Small intestine (tissue), 7 donors: ENCODE data around the gene ADNP. TPM values are rescaled to one million over a fixed set of nuclear protein-coding genes. Genes with fewer than 3 reads are reported as not detected.
A peak's percentile ranks its signal among the peaks of the same experiment; 100 is the strongest.

Experiments used
- DNase-seq, 2 donors: peaks; one replicate each; pipeline versions ENCODE4 v3.0.0 to v3.0.0-alpha.2; 2013
- FAIRE-seq: peaks from 2 replicates; lab custom pipeline; 2012; peaks lifted over from hg19 to GRCh38; lab: Jason Lieb, UNC
- H3K27ac ChIP-seq, 3 donors: one replicate each; pipeline ENCODE4 v1.5.1; 2013; ENCODE audit warnings: low read length in 2 of 3, mild to moderate bottlenecking in 2 of 3, control low read depth in 1 of 3, inconsistent platforms in 1 of 3, low read depth in 1 of 3, moderate library complexity in 1 of 3
- H3K27me3 ChIP-seq, 3 donors: one replicate each; pipeline ENCODE4 v1.6.1; 2013; ENCODE audit warnings: low read length in 3 of 3, inconsistent platforms in 1 of 3; ENCODE audit not compliant: control insufficient read depth in 3 of 3, insufficient read depth in 3 of 3
- H3K36me3 ChIP-seq, 3 donors: one replicate each; pipeline ENCODE4 v1.6.1; 2013; ENCODE audit warnings: low read length in 3 of 3, inconsistent platforms in 1 of 3, low read depth in 1 of 3, mild to moderate bottlenecking in 1 of 3, moderate library complexity in 1 of 3; ENCODE audit not compliant: control insufficient read depth in 3 of 3, insufficient read depth in 2 of 3
- H3K4me1 ChIP-seq, 3 donors: one replicate each; pipeline ENCODE4 v1.6.1; 2013; ENCODE audit warnings: low read length in 2 of 3, inconsistent platforms in 1 of 3, low read depth in 1 of 3, mild to moderate bottlenecking in 1 of 3, moderate library complexity in 1 of 3; ENCODE audit not compliant: control insufficient read depth in 3 of 3, insufficient read depth in 2 of 3
- H3K4me3 ChIP-seq, 3 donors: one replicate each; pipeline ENCODE4 v1.5.1; 2013; ENCODE audit warnings: low read length in 3 of 3, control low read depth in 1 of 3, inconsistent platforms in 1 of 3, low read depth in 1 of 3, mild to moderate bottlenecking in 1 of 3, moderate library complexity in 1 of 3
- H3K9me3 ChIP-seq, 2 donors: one replicate each; pipeline ENCODE4 v1.6.1; 2013; ENCODE audit warnings: low read depth in 1 of 2, low read length in 1 of 2; ENCODE audit not compliant: control insufficient read depth in 2 of 2, insufficient read depth in 1 of 2
- WGBS, 3 donors: extraction: QIAGEN DNeasy Blood & Tissue Kit; methylation state at CpG; one replicate each; pipeline ENCODE4 v1.1.7; 2013; 5-methylcytosine and 5-hydroxymethylcytosine counted together
- polyA plus RNA-seq, 4 donors: library from polyadenylated mRNA; stranded (reverse) in 3 of 4; unstranded in 1 of 4; fragments of 200-250 nt in 3 of 4; fragments of 120-200 nt in 1 of 4; gene quantifications; one replicate each; pipeline versions ENCODE4 v1.2.1 to v1.2.3, GENCODE V29; 2013
- donor health status: healthy with polysubstance abuse.
- donor health status: control.
- donor health status: control.
- donor health status: Bipolar disorder and iron deficiency.
- donor health status: healthy.

Gene ADNP
- polyA plus RNA-seq, 4 donors, result 24.9 to 65.8 (median 28.9) TPM

- H3K27ac ChIP-seq, result no peak overlapping the region
- H3K27me3 ChIP-seq, result no peaks in the 10 kb centered on the region
- no peaks in the 10 kb centered on the region for H3K9me3 ChIP-seq
- FAIRE-seq (no peak), DNase-seq (peak; percentile 29 to 80)
- peaks cover 0 to 23% (median 3%) of the 10 kb centered on the region in 3 donors for H3K36me3 ChIP-seq
- WGBS, 3 donors, result 60 to 70% (median 68%) methylated on average over 6 of the region's 6 CpGs
- peaks cover 3 to 16% (median 15%) of the 10 kb centered on the region in 3 donors for H3K4me1 ChIP-seq
- H3K4me3 ChIP-seq, result no peak overlapping the region
Observed at GRCh38 chr20:50919567-50919966, 11.7 kb downstream of the ADNP start.

GRCh38 chr20:50918403-50918802, 12.8 kb downstream of the ADNP start:
- no peaks in the 10 kb centered on the region for H3K27me3 ChIP-seq
- WGBS, 3 donors, result 51 to 55% (median 54%) methylated on average over 3 of the region's 3 CpGs
- H3K27ac ChIP-seq, result no peak overlapping the region
- no peak for FAIRE-seq
- H3K4me3 ChIP-seq, result no peak overlapping the region
- DNase-seq, result no peak
- H3K4me1 ChIP-seq, result peaks cover 0 to 23% (median 20%) of the 10 kb centered on the region in 3 donors
- no peaks in the 10 kb centered on the region for H3K9me3 ChIP-seq
- H3K36me3 ChIP-seq, result peaks cover 0 to 20% (median 2%) of the 10 kb centered on the region in 3 donors

GRCh38 chr20:50916934-50917333, 14.3 kb downstream of the ADNP start:
- Histone ChIP-seq H3K27ac (peak overlapping the region in 1 of 3 donors; percentile 14), H3K9me3 (no peaks in the 10 kb centered on the region), H3K27me3 (no peaks in the 10 kb centered on the region), H3K4me1 (peaks cover 0 to 23% (median 18%) of the 10 kb centered on the region in 3 donors), H3K4me3 (no peak overlapping the region), H3K36me3 (peaks cover 0 to 18% (median 2%) of the 10 kb centered on the region in 3 donors)
- FAIRE-seq (no peak), DNase-seq (no peak)
- WGBS, 3 donors, result 76 to 81% (median 80%) methylated on average over 3 of the region's 3 CpGs

- Histone ChIP-seq H3K4me1 (peaks cover 0 to 23% (median 17%) of the 10 kb centered on the region in 3 donors), H3K36me3 (peaks cover 0 to 16% (median 2%) of the 10 kb centered on the region in 3 donors), H3K27ac (peak overlapping the region in 2 of 3 donors; percentile 19 to 51), H3K4me3 (no peak overlapping the region), H3K9me3 (no peaks in the 10 kb centered on the region), H3K27me3 (no peaks in the 10 kb centered on the region)
- WGBS, 3 donors, result 26 to 46% (median 44%) methylated on average over 5 of the region's 5 CpGs
- DNase-seq, result peak; percentile 73 to 88
- FAIRE-seq, result no peak
Observed at GRCh38 chr20:50916257-50916656, 15.0 kb downstream of the ADNP start.

- Histone ChIP-seq H3K4me3 (no peak overlapping the region), H3K9me3 (no peaks in the 10 kb centered on the region), H3K27ac (peak overlapping the region in 2 of 3 donors; percentile 26 to 46), H3K36me3 (peaks cover 0 to 20% (median 2%) of the 10 kb centered on the region in 3 donors), H3K4me1 (peaks cover 0 to 29% (median 22%) of the 10 kb centered on the region in 3 donors), H3K27me3 (no peaks in the 10 kb centered on the region)
- 39 to 60% (median 47%) methylated on average over 3 of the region's 3 CpGs for WGBS, 3 donors
- FAIRE-seq (no peak), DNase-seq (no peak)
Observed at GRCh38 chr20:50915424-50915823, 15.8 kb downstream of the ADNP start.

- FAIRE-seq (no peak), DNase-seq (no peak)
- Histone ChIP-seq H3K4me3 (no peak overlapping the region), H3K27me3 (no peaks in the 10 kb centered on the region), H3K27ac (peak overlapping the region in 1 of 3 donors; percentile 11), H3K9me3 (no peaks in the 10 kb centered on the region), H3K4me1 (peaks cover 0 to 30% (median 22%) of the 10 kb centered on the region in 3 donors), H3K36me3 (peaks cover 0 to 17% (median 2%) of the 10 kb centered on the region in 3 donors)
- 51 to 62% (median 53%) methylated on average over 2 of the region's 2 CpGs for WGBS, 3 donors
Observed at GRCh38 chr20:50913690-50914375, 17.4 kb downstream of the ADNP start.

GRCh38 chr20:50911716-50912115, 19.5 kb downstream of the ADNP start:
- Histone ChIP-seq H3K27ac (no peak overlapping the region), H3K27me3 (no peaks in the 10 kb centered on the region), H3K36me3 (peaks cover 0 to 21% (median 2%) of the 10 kb centered on the region in 3 donors), H3K4me3 (no peak overlapping the region), H3K9me3 (no peaks in the 10 kb centered on the region), H3K4me1 (peaks cover 0 to 27% (median 18%) of the 10 kb centered on the region in 3 donors)
- DNase-seq (peak in 1 of 2 donors; percentile 8), FAIRE-seq (no peak)
- WGBS, 3 donors, result 14 to 46% (median 21%) methylated on average over 1 of the region's 1 CpG

- Histone ChIP-seq H3K27me3 (no peaks in the 10 kb centered on the region), H3K9me3 (no peaks in the 10 kb centered on the region), H3K4me3 (no peak overlapping the region), H3K36me3 (peaks cover 0 to 21% (median 2%) of the 10 kb centered on the region in 3 donors), H3K4me1 (peaks cover 0 to 23% (median 13%) of the 10 kb centered on the region in 3 donors), H3K27ac (no peak overlapping the region)
- WGBS, 3 donors, result 59 to 68% (median 63%) methylated on average over 3 of the region's 3 CpGs
- DNase-seq (no peak), FAIRE-seq (no peak)
Observed at GRCh38 chr20:50911030-50911429, 20.2 kb downstream of the ADNP start.
